ENCODE results near the gene OASL. TPM values are rescaled to one million over a fixed set of nuclear protein-coding genes. Genes with fewer than 3 reads are reported as not detected.
A peak's percentile ranks its signal among the peaks of the same experiment; 100 is the strongest.
"Not testable (repeated sequence)": the region's sequence is repeated elsewhere in the genome, so short reads cannot be mapped to it uniquely, and the experiment has no call there.

The OASL gene
- total RNA-seq, 5 donors from 2014 or later (not counting 1 experiment from before 2014, with no cell fraction given) = 6.0 to 17.6 (median 8.9) TPM

GRCh38 chr12:121069206-121069605, 30.2 kb upstream of the OASL start:
- ChIA-PET POLR2A (no interaction called here), CTCF (no interaction called here)
- Histone ChIP-seq H3K9me3 (peaks cover 4% of the 10 kb centered on the region), H3K4me3 (ENCODE audit: control insufficient read depth in 1 of 2, extremely low read depth in 1 of 2, low read length in 1 of 2) (no peak overlapping the region), H3K4me1 (ENCODE audit: control insufficient read depth in 1 of 2, extremely low read depth in 1 of 2, insufficient read depth in 2 of 2, low read length in 2 of 2) (no peaks in the 10 kb centered on the region), H3K27me3 (replicated peaks in 1 of 2; ENCODE audit: control insufficient read depth in 2 of 2, extremely low read depth in 1 of 2, insufficient read depth in 2 of 2, low read length in 1 of 2) (no peaks in the 10 kb centered on the region), H3K27ac (ENCODE audit: low read length) (no peak overlapping the region), H3K36me3 (ENCODE audit: control insufficient read depth in 2 of 2, extremely low read depth in 1 of 2, insufficient read depth in 1 of 2, low read length in 1 of 2) (no peaks in the 10 kb centered on the region)
- Mint-ChIP-seq H3K9me3 (peaks cover 3 to 8% (median 8%) of the 10 kb centered on the region in 3 donors), H3K4me3 (no peak overlapping the region), H3K27ac (no peak overlapping the region), H3K4me1 (peaks cover 4 to 7% (median 6%) of the 10 kb centered on the region in 3 donors), H3K27me3 (no peaks in the 10 kb centered on the region), H3K36me3 (peaks cover 7% of the 10 kb centered on the region)
- ATAC-seq (replicated peaks in 1 of 4) = no peak
- no CpG with 5 or more reads among the region's 6 CpGs for WGBS (ENCODE audit: insufficient coverage)
- no peak for DNase-seq

- POLR2A ChIA-PET = no interaction called here
- Histone ChIP-seq H3K4me3 (ENCODE audit: control insufficient read depth in 1 of 2, extremely low read depth in 1 of 2, low read length in 1 of 2) (no peak overlapping the region), H3K36me3 (ENCODE audit: control insufficient read depth in 2 of 2, extremely low read depth in 1 of 2, insufficient read depth in 1 of 2, low read length in 1 of 2) (no peaks in the 10 kb centered on the region), H3K4me1 (ENCODE audit: control insufficient read depth in 1 of 2, extremely low read depth in 1 of 2, insufficient read depth in 2 of 2, low read length in 2 of 2) (peaks cover 0 to 6% of the 10 kb centered on the region in 2 experiments), H3K27me3 (replicated peaks in 1 of 2; ENCODE audit: control insufficient read depth in 2 of 2, extremely low read depth in 1 of 2, insufficient read depth in 2 of 2, low read length in 1 of 2) (no peaks in the 10 kb centered on the region), H3K9me3 (no peaks in the 10 kb centered on the region), H3K27ac (ENCODE audit: low read length) (no peak overlapping the region)
- DNase-seq (no peak), ATAC-seq (replicated peaks in 1 of 4) (peak in 1 of 4 experiments; percentile 69)
- H3K27me3 Mint-ChIP-seq = no peaks in the 10 kb centered on the region
- no peak overlapping the region for H3K4me3 Mint-ChIP-seq
- CTCF ChIA-PET = no interaction called here
- no peaks in the 10 kb centered on the region for H3K9me3 Mint-ChIP-seq
- WGBS (ENCODE audit: insufficient coverage) = no CpG with 5 or more reads among the region's 2 CpGs
- H3K27ac Mint-ChIP-seq = no peak overlapping the region
- peaks cover 8 to 12% (median 9%) of the 10 kb centered on the region in 3 donors for H3K4me1 Mint-ChIP-seq
- H3K36me3 Mint-ChIP-seq = no peaks in the 10 kb centered on the region
These were observed 26.3 kb upstream of the OASL start for GRCh38 chr12:121065345-121065744.

GRCh38 chr12:121064586-121064985, 25.5 kb upstream of the OASL start:
- POLR2A ChIA-PET = interaction anchor here in 1 of 2 donors (0.6 kb wide), 1 partner anchor 66 kb away, joined by 4 read pairs; no protein-coding TSS in a partner anchor
- CTCF ChIA-PET = interaction anchor here (0.7 to 1.1 kb wide), 4 partner anchors 28 to 483 kb away, joined by 3 to 4 read pairs (median 3); partner anchors contain the start of gene POP5 (in 1 of the 2)
- not testable (repeated sequence) for DNase-seq; H3K36me3 Mint-ChIP-seq; H3K27me3 Mint-ChIP-seq; H3K4me3 Mint-ChIP-seq; H3K9me3 ChIP-seq; H3K36me3 ChIP-seq (ENCODE audit: control insufficient read depth in 2 of 2, extremely low read depth in 1 of 2, insufficient read depth in 1 of 2, low read length in 1 of 2); H3K27ac Mint-ChIP-seq; ATAC-seq (replicated peaks in 1 of 4); H3K27ac ChIP-seq (ENCODE audit: low read length); H3K27me3 ChIP-seq (replicated peaks in 1 of 2; ENCODE audit: control insufficient read depth in 2 of 2, extremely low read depth in 1 of 2, insufficient read depth in 2 of 2, low read length in 1 of 2); H3K4me3 ChIP-seq (ENCODE audit: control insufficient read depth in 1 of 2, extremely low read depth in 1 of 2, low read length in 1 of 2); H3K9me3 Mint-ChIP-seq
- peaks cover 14 to 19% (median 17%) of the 10 kb centered on the region in 3 donors for H3K4me1 Mint-ChIP-seq
- 100% methylated on average over 1 of the region's 12 CpGs for WGBS (ENCODE audit: insufficient coverage)
- peaks cover 2 to 13% of the 10 kb centered on the region in 2 experiments for H3K4me1 ChIP-seq (ENCODE audit: control insufficient read depth in 1 of 2, extremely low read depth in 1 of 2, insufficient read depth in 2 of 2, low read length in 2 of 2)

- CTCF ChIA-PET = interaction anchor here (0.7 to 1.1 kb wide), 2 partner anchors 32 to 483 kb away, joined by 3 read pairs; partner anchors contain the start of gene POP5 (in 1 of the 2)
- no CpG with 5 or more reads among the region's 1 CpG for WGBS (ENCODE audit: insufficient coverage)
- POLR2A ChIA-PET = no interaction called here
- no peaks in the 10 kb centered on the region for H3K27me3 Mint-ChIP-seq
- no peaks in the 10 kb centered on the region for H3K36me3 Mint-ChIP-seq
- ATAC-seq (replicated peaks in 1 of 4) = no peak
- Histone ChIP-seq H3K4me3 (ENCODE audit: control insufficient read depth in 1 of 2, extremely low read depth in 1 of 2, low read length in 1 of 2) (no peak overlapping the region), H3K27ac (ENCODE audit: low read length) (no peak overlapping the region), H3K9me3 (no peaks in the 10 kb centered on the region), H3K4me1 (ENCODE audit: control insufficient read depth in 1 of 2, extremely low read depth in 1 of 2, insufficient read depth in 2 of 2, low read length in 2 of 2) (peaks cover 2 to 16% of the 10 kb centered on the region in 2 experiments), H3K36me3 (ENCODE audit: control insufficient read depth in 2 of 2, extremely low read depth in 1 of 2, insufficient read depth in 1 of 2, low read length in 1 of 2) (no peaks in the 10 kb centered on the region), H3K27me3 (replicated peaks in 1 of 2; ENCODE audit: control insufficient read depth in 2 of 2, extremely low read depth in 1 of 2, insufficient read depth in 2 of 2, low read length in 1 of 2) (no peaks in the 10 kb centered on the region)
- no peaks in the 10 kb centered on the region for H3K9me3 Mint-ChIP-seq
- H3K27ac Mint-ChIP-seq = no peak overlapping the region
- peaks cover 15 to 19% (median 17%) of the 10 kb centered on the region in 3 donors for H3K4me1 Mint-ChIP-seq
- DNase-seq = no peak
- no peak overlapping the region for H3K4me3 Mint-ChIP-seq
These were observed 25.1 kb upstream of the OASL start for GRCh38 chr12:121064116-121064515.

GRCh38 chr12:121062391-121063045, 23.5 kb upstream of the OASL start:
- H3K9me3 Mint-ChIP-seq = no peaks in the 10 kb centered on the region
- Histone ChIP-seq H3K9me3 (no peaks in the 10 kb centered on the region), H3K27me3 (replicated peaks in 1 of 2; ENCODE audit: control insufficient read depth in 2 of 2, extremely low read depth in 1 of 2, insufficient read depth in 2 of 2, low read length in 1 of 2) (no peaks in the 10 kb centered on the region), H3K4me1 (ENCODE audit: control insufficient read depth in 1 of 2, extremely low read depth in 1 of 2, insufficient read depth in 2 of 2, low read length in 2 of 2) (peaks cover 2 to 16% of the 10 kb centered on the region in 2 experiments), H3K27ac (ENCODE audit: low read length) (no peak overlapping the region), H3K36me3 (ENCODE audit: control insufficient read depth in 2 of 2, extremely low read depth in 1 of 2, insufficient read depth in 1 of 2, low read length in 1 of 2) (no peaks in the 10 kb centered on the region), H3K4me3 (ENCODE audit: control insufficient read depth in 1 of 2, extremely low read depth in 1 of 2, low read length in 1 of 2) (no peak overlapping the region)
- ChIA-PET POLR2A (interaction anchor here in 1 of 2 donors (0.5 kb wide), 1 partner anchor 8 kb away, joined by 6 read pairs; no protein-coding TSS in a partner anchor), CTCF (interaction anchor here in 1 of 2 donors (1.9 kb wide), 1 partner anchor 24 kb away, joined by 6 read pairs; the partner anchor contains the start of gene OASL)
- no peaks in the 10 kb centered on the region for H3K27me3 Mint-ChIP-seq
- H3K27ac Mint-ChIP-seq = no peak overlapping the region
- 94% methylated on average over 8 of the region's 11 CpGs for WGBS (ENCODE audit: insufficient coverage)
- H3K4me1 Mint-ChIP-seq = peaks cover 17 to 19% (median 18%) of the 10 kb centered on the region in 3 donors
- H3K4me3 Mint-ChIP-seq = no peak overlapping the region
- ATAC-seq (replicated peaks in 1 of 4) (no peak), DNase-seq (no peak)
- no peaks in the 10 kb centered on the region for H3K36me3 Mint-ChIP-seq

GRCh38 chr12:121061831-121062230, 22.8 kb upstream of the OASL start:
- H3K27me3 ChIP-seq (replicated peaks in 1 of 2; ENCODE audit: control insufficient read depth in 2 of 2, extremely low read depth in 1 of 2, insufficient read depth in 2 of 2, low read length in 1 of 2) = no peaks in the 10 kb centered on the region
- no peaks in the 10 kb centered on the region for H3K9me3 ChIP-seq
- POLR2A ChIA-PET = no interaction called here
- no peaks in the 10 kb centered on the region for H3K36me3 ChIP-seq (ENCODE audit: control insufficient read depth in 2 of 2, extremely low read depth in 1 of 2, insufficient read depth in 1 of 2, low read length in 1 of 2)
- DNase-seq (no peak), ATAC-seq (replicated peaks in 1 of 4) (no peak)
- WGBS (ENCODE audit: insufficient coverage) = no CpG with 5 or more reads among the region's 2 CpGs
- H3K27ac Mint-ChIP-seq = no peak overlapping the region
- CTCF ChIA-PET = interaction anchor here (0.5 to 1.9 kb wide), 9 partner anchors 10 to 560 kb away, joined by 3 to 6 read pairs (median 3); partner anchors contain the start of gene OASL (in 1 of the 2)
- peaks cover 2 to 16% of the 10 kb centered on the region in 2 experiments for H3K4me1 ChIP-seq (ENCODE audit: control insufficient read depth in 1 of 2, extremely low read depth in 1 of 2, insufficient read depth in 2 of 2, low read length in 2 of 2)
- no peak overlapping the region for H3K4me3 Mint-ChIP-seq
- H3K4me1 Mint-ChIP-seq = peaks cover 17 to 19% (median 18%) of the 10 kb centered on the region in 3 donors
- H3K27ac ChIP-seq (ENCODE audit: low read length) = no peak overlapping the region
- no peaks in the 10 kb centered on the region for H3K36me3 Mint-ChIP-seq
- H3K9me3 Mint-ChIP-seq = no peaks in the 10 kb centered on the region
- H3K4me3 ChIP-seq (ENCODE audit: control insufficient read depth in 1 of 2, extremely low read depth in 1 of 2, low read length in 1 of 2) = no peak overlapping the region
- no peaks in the 10 kb centered on the region for H3K27me3 Mint-ChIP-seq

Measured in T-cell (primary cell).